Measurements from ENCODE around the gene CABP1.

The CABP1 gene

DNA sequence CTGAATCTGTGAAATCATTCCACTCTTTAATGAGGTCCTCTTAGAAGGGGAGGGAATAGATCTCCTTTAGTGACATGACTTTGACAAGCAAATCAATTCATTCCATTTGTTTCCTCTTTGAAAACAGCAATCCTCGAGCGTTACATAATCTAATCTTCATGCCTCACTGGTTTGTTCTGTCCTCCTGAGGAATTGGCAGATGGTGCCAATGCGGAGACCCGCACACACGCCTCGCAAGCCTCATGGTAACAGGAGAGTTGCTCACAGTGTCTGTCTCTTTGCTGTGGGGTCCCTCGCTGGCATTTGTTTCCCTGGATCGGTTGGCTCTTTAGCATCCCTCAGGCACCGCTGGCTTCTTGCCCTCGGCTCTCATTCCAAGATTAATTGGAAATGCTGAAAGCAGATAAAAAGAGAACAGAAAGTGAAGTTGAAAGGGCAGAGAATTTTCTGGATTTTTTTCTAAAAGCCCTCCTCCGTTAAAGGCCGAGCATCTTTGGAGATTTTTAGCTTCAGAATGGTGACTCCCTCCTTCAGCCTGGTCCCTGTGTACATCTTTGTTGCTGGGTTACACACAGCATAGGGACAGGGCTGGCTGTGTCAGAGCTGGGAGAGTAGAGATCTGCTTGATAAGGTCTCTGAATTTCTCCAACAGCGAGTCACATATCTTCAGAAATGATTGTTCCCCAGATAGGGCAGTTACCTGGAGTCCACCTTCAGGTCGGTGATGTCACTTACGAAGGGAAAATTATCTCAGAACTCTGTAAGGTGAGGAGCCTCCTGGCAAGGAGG lies 10.1 kb upstream of the CABP1 start:
- in situ Hi-C loops (cut with HindIII; ENCODE audit: low sequenced_read_pairs) = no loop called here

DNA sequence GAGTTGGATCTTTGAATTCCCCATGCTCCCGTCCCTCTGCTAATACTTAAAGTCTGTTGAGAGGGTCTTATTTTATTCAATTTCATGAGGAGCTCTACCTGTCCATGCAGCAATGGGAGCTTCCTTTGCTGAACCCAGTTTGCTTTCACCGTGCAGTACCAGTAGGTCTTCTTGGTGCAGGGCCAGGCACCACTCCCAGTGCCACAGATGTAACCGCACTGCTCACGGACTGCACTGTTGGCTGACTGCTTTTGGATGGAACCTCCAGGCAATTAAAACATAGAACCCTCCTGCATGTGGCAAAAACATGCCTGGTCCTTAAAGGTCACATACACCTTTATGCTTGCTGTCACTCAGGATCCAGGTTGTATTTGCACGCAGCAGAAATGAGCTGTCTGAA lies 9.3 kb upstream of the CABP1 start:
- in situ Hi-C loops (cut with HindIII; ENCODE audit: low sequenced_read_pairs) = no loop called here

DNA sequence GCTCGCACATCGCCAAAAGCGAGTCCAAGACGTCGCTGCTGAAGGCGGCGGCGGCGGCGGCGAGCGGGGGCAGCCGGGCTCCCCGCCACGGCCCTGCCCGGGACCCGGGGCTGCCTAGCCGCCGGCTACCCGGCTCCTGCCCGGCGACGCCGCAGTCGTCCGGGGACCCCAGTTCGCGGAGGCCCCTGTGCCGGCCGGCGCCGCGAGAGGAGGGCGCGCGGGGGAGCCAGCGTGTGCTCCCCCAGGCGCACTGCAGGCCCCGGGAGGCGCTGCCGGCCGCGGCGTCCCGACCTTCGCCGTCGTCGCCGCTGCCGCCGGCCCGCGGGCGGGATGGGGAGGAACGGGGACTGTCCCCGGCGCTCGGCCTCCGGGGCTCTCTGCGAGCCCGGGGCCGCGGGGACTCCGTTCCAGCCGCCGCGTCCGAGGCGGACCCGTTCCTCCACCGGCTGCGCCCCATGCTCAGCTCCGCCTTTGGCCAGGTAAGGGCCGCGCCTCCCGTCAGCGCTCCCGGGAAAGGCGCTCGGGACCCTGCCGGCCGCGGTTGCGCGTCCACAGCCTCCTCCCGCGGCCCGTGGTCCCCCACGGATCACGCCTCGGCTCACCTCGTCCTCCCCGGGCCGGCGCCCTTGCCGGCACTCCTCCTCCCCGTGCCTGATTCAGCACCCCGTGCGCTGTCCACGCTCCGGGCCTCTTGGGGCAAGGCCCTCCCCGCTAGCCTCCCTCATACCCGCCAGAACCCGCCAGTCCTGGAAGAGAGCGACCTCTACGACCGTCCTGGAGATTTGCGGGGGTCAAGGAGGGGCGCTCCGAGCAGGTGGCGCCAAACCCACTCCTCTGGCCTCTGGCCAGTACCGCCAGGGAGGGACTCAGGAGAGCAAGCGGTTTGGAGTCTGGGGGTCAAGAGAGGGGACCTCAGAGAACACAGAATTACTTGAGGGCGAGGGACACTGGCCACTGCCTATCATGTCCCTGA lies 721 bp downstream of the CABP1 start:
- in situ Hi-C loops (cut with HindIII; ENCODE audit: low sequenced_read_pairs) = no loop called here

DNA sequence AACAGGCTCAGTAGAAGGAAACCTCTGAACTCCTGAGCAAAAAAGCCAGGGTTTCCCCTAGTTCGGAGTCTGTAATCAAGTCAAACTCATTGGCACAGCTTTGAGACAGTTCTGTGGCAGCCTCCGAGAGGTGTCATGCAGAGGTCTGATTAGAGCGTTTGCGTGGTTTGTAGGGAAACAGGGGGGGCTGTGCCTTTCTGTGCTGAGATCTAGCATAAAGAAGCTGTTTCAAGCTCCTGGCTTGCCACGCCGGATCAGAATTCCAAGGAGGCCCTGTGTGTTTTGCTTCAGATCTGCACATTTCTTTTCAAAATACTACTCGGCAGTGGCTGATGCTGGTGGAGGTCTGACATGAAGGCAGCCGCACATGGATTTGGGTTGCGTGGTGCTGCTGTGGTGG lies 1.7 kb downstream of the CABP1 start:
- in situ Hi-C loops (cut with HindIII; ENCODE audit: low sequenced_read_pairs) = no loop called here

DNA sequence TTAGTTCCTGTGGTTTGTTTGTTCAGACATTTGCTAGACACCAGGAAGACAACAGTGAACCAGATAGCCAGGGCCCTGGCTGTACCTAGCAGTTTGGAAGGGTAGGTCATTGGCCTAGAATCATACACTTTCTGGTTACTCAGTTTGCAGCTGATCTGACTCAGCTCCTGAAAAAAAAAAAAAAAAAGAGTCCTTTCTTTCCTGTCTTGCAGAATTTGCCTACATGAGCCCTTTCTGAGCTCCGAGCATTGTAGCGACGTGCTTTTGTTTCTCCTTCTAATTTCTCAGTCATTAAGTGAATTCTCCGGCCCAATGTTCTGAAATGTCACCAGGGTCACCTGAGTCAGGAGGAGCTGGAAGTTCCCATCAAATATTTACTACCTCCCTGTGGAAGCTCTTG lies 2.4 kb downstream of the CABP1 start:
- in situ Hi-C loops (cut with HindIII; ENCODE audit: low sequenced_read_pairs) = no loop called here

DNA sequence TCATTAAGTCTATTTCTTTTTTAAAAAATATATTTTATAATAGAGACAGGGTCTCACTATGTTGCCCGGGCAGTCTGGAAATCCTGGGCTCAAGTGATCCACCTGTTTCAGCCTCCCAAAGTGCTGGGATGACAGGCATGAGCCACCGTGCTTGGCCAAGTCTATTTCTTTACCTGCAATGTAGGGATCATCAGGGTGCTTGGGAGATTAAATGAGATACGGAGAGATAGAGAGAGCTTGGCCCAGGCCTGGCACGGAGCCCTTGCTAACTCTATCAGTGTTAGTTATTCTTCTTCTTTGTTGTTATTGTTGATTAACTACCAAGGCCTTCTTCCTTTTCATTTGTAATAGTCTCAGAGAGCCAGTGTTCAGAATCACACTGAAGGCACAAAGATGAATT lies 3.1 kb downstream of the CABP1 start:
- in situ Hi-C loops (cut with HindIII; ENCODE audit: low sequenced_read_pairs) = no loop called here

DNA sequence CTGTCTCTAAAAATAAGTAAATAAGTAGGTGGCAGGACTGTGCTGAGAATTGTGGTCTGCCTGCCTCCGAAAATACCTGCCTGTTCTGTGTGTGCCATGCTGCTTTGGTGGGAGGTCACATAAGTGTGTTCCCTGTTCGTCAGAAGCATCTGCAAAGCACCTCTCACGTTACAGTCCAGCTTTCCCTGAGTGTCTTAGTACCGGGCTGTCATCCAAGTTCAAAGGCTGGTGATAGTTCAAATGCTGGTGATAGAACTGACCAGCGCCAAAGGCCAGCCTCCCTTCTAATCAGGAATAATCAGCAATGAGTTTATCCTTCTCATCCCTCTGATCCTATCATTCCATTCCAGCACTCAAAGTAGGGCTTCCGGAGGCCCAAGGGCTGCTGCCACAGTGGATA lies 5.6 kb downstream of the CABP1 start:
- in situ Hi-C loops (cut with HindIII; ENCODE audit: low sequenced_read_pairs) = no loop called here

DNA sequence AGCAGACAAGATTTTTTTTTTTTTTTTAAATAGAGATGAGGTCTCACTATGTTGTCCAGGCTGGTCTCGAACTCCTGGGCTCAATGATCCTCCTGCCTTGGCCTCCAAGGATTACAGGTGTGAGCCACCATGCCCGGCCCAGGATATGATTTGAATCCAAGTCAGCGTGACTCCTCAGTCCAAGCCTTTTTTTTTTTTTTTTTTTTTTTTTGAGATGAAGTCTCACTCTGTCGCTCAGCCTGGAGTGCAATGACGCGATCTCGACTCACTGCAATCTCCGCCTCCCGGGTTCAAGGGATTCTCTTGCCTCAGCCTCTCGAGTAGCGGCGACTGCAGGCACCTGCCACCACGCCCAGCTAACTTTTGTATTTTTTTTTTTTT lies 6.9 kb downstream of the CABP1 start:
- in situ Hi-C loops (cut with HindIII; ENCODE audit: low sequenced_read_pairs) = no loop called here

DNA sequence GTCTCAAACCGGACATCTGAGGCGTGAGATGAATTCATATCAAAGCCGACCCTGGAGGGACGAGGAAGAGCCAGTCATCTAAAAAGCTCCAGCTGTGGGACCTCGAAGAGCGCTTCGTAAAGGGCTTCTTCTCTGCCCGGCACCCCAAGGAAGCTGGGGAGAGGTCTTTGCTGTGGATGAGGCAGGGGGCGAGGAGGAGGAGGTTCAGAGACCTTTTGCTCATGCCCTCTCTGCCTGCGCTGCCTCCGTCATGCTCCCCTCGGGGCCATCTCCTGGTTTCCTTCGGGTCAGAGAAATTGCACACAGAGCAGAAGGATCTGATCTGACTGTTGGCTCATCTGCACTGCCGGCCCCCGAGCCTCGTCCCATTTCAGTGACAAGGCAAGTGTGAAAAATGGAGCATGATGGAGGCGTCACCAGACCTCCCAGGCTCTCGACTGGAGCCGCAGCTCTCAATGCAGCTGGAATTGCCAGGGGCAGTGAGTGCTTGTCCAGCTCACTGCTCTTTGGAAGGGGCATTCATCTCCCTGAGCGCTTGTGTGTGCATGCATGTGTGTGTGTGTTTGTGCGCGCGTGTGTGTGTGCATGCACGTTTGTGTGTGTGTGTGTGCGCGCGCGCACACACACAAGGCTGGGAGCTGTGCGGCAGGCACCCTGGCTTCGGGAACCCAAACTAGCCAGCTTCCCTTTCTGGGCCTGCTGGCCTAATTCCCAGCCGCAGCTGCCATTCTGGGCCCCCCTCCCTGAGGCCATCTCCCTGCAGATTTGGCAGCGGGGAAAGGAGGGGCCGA lies 9.2 kb downstream of the CABP1 start:
- in situ Hi-C loops (cut with HindIII; ENCODE audit: low sequenced_read_pairs) = no loop called here

DNA sequence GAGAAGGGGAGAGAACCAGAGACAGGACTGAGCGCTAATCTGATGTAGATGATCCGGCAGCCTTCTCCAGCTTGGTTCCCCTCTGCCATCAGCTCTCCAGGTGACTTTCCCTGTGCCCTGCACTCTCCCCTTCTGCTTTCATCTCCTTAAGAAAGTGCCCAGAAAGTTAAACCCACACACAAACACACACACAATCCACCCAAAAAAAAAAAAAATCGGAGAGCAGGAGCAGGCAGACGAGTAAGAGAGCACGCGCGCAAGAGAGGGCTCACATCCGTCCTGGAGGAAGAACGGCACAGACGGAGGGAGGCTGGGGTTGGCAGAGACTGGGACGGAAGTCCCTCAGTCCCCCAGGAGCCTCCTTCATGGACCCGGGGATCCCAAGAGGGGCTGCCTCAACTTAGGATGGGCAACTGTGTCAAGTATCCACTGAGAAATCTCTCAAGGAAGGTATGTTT lies 9.8 kb downstream of the CABP1 start:
- in situ Hi-C loops (cut with HindIII; ENCODE audit: low sequenced_read_pairs) = no loop called here

DNA sequence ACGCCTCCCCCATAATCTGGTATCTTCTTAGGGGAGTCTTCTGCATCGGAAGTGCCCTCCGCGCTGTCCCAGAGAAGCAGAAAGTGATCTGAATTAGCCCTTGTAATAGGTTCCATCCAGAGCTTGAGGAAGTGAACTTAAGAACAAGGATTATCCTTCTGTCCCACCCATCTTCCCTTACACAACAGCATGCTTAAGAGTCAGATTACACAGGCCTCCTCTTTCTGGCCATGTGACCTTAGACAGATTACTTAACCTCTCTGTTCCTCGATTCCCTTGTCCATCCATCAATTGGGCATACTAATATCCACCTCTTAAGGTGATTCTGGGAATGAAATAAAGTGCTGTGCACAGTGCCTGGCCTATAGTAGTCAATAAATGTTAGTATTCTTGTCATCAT lies 11.4 kb downstream of the CABP1 start:
- in situ Hi-C loops (cut with HindIII; ENCODE audit: low sequenced_read_pairs) = no loop called here

DNA sequence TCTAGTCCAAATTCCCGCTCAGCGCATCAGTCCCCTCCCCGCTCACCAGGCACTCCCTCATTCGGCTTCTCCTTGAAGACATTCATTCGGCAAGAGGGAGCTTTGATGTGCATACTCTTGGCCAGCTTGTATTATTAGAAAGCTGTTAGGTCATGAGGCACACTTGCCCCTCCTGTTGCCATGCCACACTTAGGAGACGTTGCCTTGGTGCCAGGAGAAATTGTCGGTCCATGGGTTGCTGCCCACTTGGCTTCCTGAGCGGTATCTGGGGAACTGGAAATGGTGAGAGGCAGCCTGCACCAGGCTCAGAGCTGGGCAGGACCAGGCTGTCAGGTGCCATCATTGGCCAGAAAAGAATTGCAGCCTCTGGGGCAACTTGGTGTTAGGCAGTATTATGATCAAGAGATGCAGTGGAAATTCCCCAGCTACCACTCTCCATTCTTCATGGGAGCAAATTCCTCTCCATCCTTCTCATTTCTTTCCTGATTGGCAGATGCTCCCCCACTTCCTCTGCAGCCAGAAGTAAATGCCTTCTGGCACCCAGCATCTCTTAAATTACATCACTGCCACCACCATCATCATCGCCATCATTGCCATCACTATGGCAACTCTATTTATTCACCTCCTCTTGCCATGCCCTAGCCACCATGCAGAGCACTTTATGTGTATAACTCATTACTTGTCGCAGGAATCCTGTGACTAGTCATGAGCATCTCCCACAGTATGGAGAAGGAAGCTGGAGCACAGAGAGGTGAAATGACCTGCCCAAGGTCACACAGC lies 12.4 kb downstream of the CABP1 start:
- in situ Hi-C loops (cut with HindIII; ENCODE audit: low sequenced_read_pairs) = no loop called here

DNA sequence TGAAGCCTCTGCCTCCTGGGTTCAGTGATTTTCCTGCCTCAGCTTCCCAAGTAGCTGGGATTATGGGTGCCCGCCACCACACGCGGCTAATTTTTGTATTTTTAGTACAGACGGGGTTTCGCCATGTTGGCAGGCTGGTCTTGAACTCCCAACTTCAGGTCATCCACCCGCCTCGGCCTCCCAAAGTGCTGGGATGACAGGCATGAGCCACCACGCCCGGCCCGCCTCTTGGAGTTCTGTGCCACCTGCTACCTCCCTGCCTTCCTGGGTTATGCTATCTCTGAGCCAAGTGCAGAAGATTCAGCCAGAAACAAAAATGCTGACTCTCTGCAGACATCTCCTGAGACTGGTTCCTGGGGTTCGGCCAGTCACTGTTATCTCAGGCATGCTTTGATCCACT lies 13.2 kb downstream of the CABP1 start:
- in situ Hi-C loops (cut with HindIII; ENCODE audit: low sequenced_read_pairs) = no loop called here

DNA sequence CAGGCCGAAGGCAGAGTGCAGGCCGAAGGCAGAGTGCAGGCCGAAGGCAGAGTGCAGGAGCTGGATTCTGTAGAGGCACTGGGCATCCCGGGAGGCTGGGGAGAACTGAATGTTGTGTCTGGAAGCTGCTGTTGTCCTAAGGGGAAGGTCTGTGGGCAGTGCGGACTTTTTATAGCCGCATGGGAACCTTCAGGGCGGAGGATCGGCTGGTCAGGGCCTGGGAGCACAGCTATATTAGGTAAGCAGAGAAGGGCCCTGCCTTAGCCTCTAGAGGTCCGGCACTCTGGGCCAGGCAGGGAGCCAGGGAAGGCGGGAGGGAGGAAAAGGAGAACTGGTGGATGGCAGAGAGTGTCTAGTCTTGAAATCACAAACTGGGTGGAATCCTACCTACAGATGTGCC lies 14.2 kb downstream of the CABP1 start:
- in situ Hi-C loops (cut with HindIII; ENCODE audit: low sequenced_read_pairs) = no loop called here

DNA sequence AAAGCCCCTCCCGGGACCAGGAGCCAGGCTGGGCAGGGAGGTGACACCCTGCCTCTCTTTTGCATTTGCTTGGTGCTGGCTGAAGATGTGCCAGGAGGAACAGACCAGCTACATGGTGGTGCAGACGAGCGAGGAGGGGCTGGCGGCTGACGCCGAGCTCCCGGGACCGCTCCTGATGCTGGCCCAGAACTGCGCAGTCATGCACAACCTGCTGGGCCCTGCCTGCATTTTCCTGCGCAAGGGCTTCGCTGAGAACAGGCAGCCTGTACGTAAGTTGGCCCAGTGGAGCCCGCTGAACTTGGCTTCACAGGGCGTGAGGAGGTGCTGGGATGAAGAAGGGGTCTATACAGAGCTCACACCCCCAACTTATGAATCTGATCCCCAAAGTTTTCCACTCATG lies 15.6 kb downstream of the CABP1 start:
- in situ Hi-C loops (cut with HindIII; ENCODE audit: low sequenced_read_pairs) = no loop called here

DNA sequence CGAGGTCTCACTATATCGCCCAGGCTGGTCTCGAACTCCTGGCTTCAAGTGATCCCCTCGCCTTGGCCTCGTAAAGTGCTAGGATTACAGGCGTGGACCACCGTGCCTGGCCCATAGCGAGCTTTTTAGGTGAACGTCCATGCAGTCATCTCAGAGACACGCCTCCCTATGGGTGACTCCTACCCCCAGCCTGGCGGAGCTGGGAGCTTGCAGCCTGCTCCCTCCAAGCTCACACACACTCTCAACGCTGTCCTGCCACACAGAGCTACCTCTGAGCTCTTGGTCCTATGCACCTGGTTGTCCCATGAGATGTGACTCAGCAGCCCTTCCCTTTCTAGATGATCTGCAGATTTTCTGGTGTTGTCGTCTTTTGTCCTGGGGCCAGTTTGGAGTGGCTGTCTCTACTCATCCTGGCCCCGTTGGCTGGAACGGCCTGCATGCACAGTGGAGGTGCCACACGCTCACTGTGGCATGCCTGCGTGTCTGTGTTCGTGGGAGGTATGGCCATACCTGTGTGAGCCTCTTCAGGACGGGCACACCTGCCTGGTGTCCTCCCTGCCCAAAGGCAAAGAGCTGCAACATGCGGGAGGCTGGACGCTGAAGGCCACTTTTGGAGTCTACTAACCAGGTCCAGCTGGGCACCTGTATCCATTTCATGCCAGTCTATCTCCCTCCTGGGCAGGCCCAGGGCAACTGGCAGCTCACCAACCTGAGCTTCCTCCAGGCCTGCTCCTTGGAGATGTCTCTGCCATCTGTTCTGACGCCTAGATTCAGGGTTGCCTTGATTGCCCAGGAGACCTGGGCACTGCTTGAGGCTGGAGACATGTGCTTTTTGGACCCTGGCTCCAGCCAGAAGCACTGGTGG lies 18.1 kb downstream of the CABP1 start:
- in situ Hi-C loops (cut with HindIII; ENCODE audit: low sequenced_read_pairs) = no loop called here

DNA sequence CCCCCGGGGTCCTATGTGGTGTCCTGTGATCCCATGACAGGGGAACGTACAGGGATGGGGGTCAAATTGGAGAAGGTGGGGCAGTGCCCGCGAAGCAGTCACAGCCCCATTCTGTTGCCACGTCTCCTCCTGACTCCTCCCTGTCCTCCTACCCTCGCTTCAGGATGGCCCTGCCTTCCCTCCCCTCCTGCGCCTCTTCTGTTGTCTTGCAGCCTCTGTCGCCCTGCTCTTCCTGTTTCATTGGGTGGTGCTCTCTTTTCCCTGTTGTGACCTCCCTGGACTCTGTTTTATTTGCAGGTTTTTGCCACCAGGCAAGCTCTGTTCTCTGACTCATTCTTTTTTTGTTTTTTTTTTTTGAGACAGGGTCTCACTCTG lies 18.7 kb downstream of the CABP1 start:
- in situ Hi-C loops (cut with HindIII; ENCODE audit: low sequenced_read_pairs) = no loop called here

DNA sequence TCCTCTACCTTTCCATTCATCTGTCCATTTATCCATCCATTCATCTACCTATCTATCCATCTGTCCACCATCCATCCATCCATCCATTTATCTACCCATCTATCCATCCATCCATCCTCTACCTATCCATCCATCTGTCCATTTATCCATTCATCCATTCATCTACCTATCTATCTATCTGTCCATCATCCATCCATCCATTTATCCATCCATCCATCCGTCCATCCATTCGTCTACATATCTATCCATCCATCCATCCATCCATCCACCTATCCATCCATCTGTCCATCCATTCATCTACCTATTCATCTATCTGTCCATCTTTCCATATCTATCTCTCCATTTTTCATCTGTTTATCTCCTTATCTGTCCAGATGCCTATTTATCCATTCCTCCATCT lies 21.0 kb downstream of the CABP1 start:
- in situ Hi-C loops (cut with HindIII; ENCODE audit: low sequenced_read_pairs) = no loop called here

DNA sequence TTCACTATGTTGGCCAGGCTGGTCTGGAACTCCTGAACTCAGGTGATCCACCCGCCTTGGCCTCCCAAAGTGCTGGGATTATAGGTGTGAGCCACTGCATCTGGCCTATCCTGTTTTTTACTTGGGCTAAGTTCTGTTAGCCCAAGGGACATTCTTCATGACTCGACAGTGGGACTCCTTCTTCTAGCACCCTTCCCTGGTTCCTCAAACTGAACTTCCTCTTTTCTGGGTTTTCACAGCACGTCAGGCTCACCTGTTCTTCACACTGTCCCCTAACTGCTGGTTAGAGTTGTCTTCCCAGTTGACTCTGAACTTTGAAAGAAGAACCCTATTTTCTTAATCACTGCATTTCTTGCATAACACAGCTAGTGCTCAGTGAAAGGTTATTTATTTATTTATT lies 22.5 kb downstream of the CABP1 start:
- in situ Hi-C loops (cut with HindIII; ENCODE audit: low sequenced_read_pairs) = no loop called here

DNA sequence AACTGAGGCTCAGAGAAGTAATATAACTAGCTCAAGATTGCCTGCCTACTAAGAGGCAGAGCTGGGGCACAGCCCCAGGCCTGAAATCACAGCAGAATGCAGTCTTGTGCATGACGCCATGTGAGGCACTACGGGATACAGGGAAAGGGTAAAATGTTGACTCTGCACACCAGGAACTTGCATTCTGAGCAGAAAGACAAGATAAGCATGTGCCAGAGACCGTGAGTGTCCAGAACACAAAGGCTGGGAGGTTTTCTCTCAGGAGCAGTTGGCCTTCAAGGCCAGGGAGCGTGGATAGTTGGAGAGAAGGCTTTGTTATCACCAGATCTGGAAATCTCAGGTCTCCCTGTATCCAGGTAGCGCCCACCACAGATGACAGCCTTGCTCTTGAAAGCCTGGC lies 23.3 kb downstream of the CABP1 start:
- in situ Hi-C loops (cut with HindIII; ENCODE audit: low sequenced_read_pairs) = no loop called here
